IgD-negative memory B cell (primary cell): ENCODE data around the gene WDFY3. TPM values are rescaled to one million over a fixed set of nuclear protein-coding genes. Genes with fewer than 3 reads are reported as not detected.

Source experiments
- H3K27ac Mint-ChIP-seq, 3 donors: one replicate each; pipeline ENCODE4 v1.8.0; 2020 to 2022; ENCODE audit warnings: mild to moderate bottlenecking in 3 of 3, mixed read lengths in 3 of 3, moderate library complexity in 1 of 3
- H3K27me3 Mint-ChIP-seq: one replicate; pipeline ENCODE4 v1.8.0; 2021; ENCODE audit warnings: mixed read lengths
- H3K36me3 Mint-ChIP-seq: one replicate; pipeline ENCODE4 v1.8.0; 2020; ENCODE audit warnings: mild to moderate bottlenecking, mixed read lengths
- H3K4me1 Mint-ChIP-seq, 3 donors: one replicate each; pipeline ENCODE4 v1.8.0; 2020 to 2022; ENCODE audit warnings: mixed read lengths in 3 of 3, mild to moderate bottlenecking in 1 of 3
- H3K4me3 Mint-ChIP-seq, 4 donors: one replicate each; pipeline ENCODE4 v1.8.0; 2020 to 2022; ENCODE audit warnings: mild to moderate bottlenecking in 4 of 4, mixed read lengths in 4 of 4, moderate library complexity in 3 of 4
- H3K9me3 Mint-ChIP-seq, 3 donors: one replicate each; pipeline ENCODE4 v1.8.0; 2020 to 2021; ENCODE audit warnings: mixed read lengths in 3 of 3, mild to moderate bottlenecking in 1 of 3
- polyA plus RNA-seq: library from polyadenylated mRNA; unstranded; fragments of 300-500 nt; fragmentation: Illumina TruSeq; gene quantifications from one replicate; pipeline ENCODE4 v1.2.3, GENCODE V29; 2021

The WDFY3 gene
- polyA plus RNA-seq, 1 donor from 2014 or later = not detected

GRCh38 chr4:84727491-84727890, 239.0 kb downstream of the WDFY3 start:
- Mint-ChIP-seq H3K9me3 (no peaks in the 10 kb centered on the region), H3K4me1 (peaks cover 0 to 2% (median 0%) of the 10 kb centered on the region in 3 donors), H3K27ac (no peak overlapping the region), H3K36me3 (no peaks in the 10 kb centered on the region), H3K4me3 (no peak overlapping the region), H3K27me3 (no peaks in the 10 kb centered on the region)

GRCh38 chr4:84726356-84726755, 240.1 kb downstream of the WDFY3 start:
- Mint-ChIP-seq H3K9me3 (no peaks in the 10 kb centered on the region), H3K27me3 (no peaks in the 10 kb centered on the region), H3K36me3 (no peaks in the 10 kb centered on the region), H3K27ac (no peak overlapping the region), H3K4me3 (no peak overlapping the region), H3K4me1 (peaks cover 0 to 2% (median 0%) of the 10 kb centered on the region in 3 donors)

- Mint-ChIP-seq H3K27ac (no peak overlapping the region), H3K36me3 (no peaks in the 10 kb centered on the region), H3K4me3 (no peak overlapping the region), H3K27me3 (no peaks in the 10 kb centered on the region), H3K4me1 (peaks cover 0 to 2% (median 0%) of the 10 kb centered on the region in 3 donors), H3K9me3 (no peaks in the 10 kb centered on the region)
Observed at GRCh38 chr4:84722720-84723119, 243.8 kb downstream of the WDFY3 start.

- no peaks in the 10 kb centered on the region for H3K4me1 Mint-ChIP-seq
- no peaks in the 10 kb centered on the region for H3K27me3 Mint-ChIP-seq
- H3K27ac Mint-ChIP-seq = no peak overlapping the region
- H3K36me3 Mint-ChIP-seq = no peaks in the 10 kb centered on the region
- H3K9me3 Mint-ChIP-seq = no peaks in the 10 kb centered on the region
- H3K4me3 Mint-ChIP-seq = no peak overlapping the region
Observed at GRCh38 chr4:84719115-84719514, 247.4 kb downstream of the WDFY3 start.

- Mint-ChIP-seq H3K4me3 (no peak overlapping the region), H3K36me3 (no peaks in the 10 kb centered on the region), H3K9me3 (no peaks in the 10 kb centered on the region), H3K27ac (no peak overlapping the region), H3K27me3 (no peaks in the 10 kb centered on the region), H3K4me1 (no peaks in the 10 kb centered on the region)
Observed at GRCh38 chr4:84718699-84719098, 247.8 kb downstream of the WDFY3 start.

GRCh38 chr4:84710548-84710947, 255.9 kb downstream of the WDFY3 start:
- H3K36me3 Mint-ChIP-seq = no peaks in the 10 kb centered on the region
- peaks cover 2% of the 10 kb centered on the region for H3K27me3 Mint-ChIP-seq
- H3K4me3 Mint-ChIP-seq = no peak overlapping the region
- no peak overlapping the region for H3K27ac Mint-ChIP-seq
- H3K9me3 Mint-ChIP-seq = no peaks in the 10 kb centered on the region
- no peaks in the 10 kb centered on the region for H3K4me1 Mint-ChIP-seq

- H3K27ac Mint-ChIP-seq = no peak overlapping the region
- peaks cover 2% of the 10 kb centered on the region for H3K27me3 Mint-ChIP-seq
- no peaks in the 10 kb centered on the region for H3K4me1 Mint-ChIP-seq
- H3K36me3 Mint-ChIP-seq = no peaks in the 10 kb centered on the region
- no peaks in the 10 kb centered on the region for H3K9me3 Mint-ChIP-seq
- no peak overlapping the region for H3K4me3 Mint-ChIP-seq
Observed at GRCh38 chr4:84708406-84709135, 257.9 kb downstream of the WDFY3 start.

- H3K9me3 Mint-ChIP-seq = peaks cover 0 to 1% (median 0%) of the 10 kb centered on the region in 3 donors
- H3K4me3 Mint-ChIP-seq = no peak overlapping the region
- no peak overlapping the region for H3K27ac Mint-ChIP-seq
- H3K27me3 Mint-ChIP-seq = peaks cover 4% of the 10 kb centered on the region
- no peaks in the 10 kb centered on the region for H3K4me1 Mint-ChIP-seq
- no peaks in the 10 kb centered on the region for H3K36me3 Mint-ChIP-seq
Observed at GRCh38 chr4:84706286-84706685, 260.2 kb downstream of the WDFY3 start.

GRCh38 chr4:84699001-84699671, 267.4 kb downstream of the WDFY3 start:
- Mint-ChIP-seq H3K27ac (no peak overlapping the region), H3K36me3 (no peaks in the 10 kb centered on the region), H3K27me3 (peaks cover 7% of the 10 kb centered on the region), H3K4me3 (no peak overlapping the region), H3K9me3 (peaks cover 0 to 1% (median 0%) of the 10 kb centered on the region in 3 donors), H3K4me1 (peaks cover 0 to 2% (median 0%) of the 10 kb centered on the region in 3 donors)

- Mint-ChIP-seq H3K9me3 (no peaks in the 10 kb centered on the region), H3K4me3 (no peak overlapping the region), H3K27me3 (peaks cover 6% of the 10 kb centered on the region), H3K36me3 (no peaks in the 10 kb centered on the region), H3K4me1 (peaks cover 0 to 2% (median 0%) of the 10 kb centered on the region in 3 donors), H3K27ac (no peak overlapping the region)
Observed at GRCh38 chr4:84697615-84698201, 268.8 kb downstream of the WDFY3 start.

- no peaks in the 10 kb centered on the region for H3K9me3 Mint-ChIP-seq
- H3K4me1 Mint-ChIP-seq = peaks cover 0 to 2% (median 0%) of the 10 kb centered on the region in 3 donors
- no peak overlapping the region for H3K4me3 Mint-ChIP-seq
- no peak overlapping the region for H3K27ac Mint-ChIP-seq
- H3K36me3 Mint-ChIP-seq = no peaks in the 10 kb centered on the region
- peaks cover 6% of the 10 kb centered on the region for H3K27me3 Mint-ChIP-seq
Observed at GRCh38 chr4:84697159-84697558, 269.3 kb downstream of the WDFY3 start.

GRCh38 chr4:84691800-84692199, 274.7 kb downstream of the WDFY3 start:
- no peaks in the 10 kb centered on the region for H3K36me3 Mint-ChIP-seq
- H3K4me3 Mint-ChIP-seq = no peak overlapping the region
- no peaks in the 10 kb centered on the region for H3K9me3 Mint-ChIP-seq
- no peaks in the 10 kb centered on the region for H3K27me3 Mint-ChIP-seq
- peaks cover 0 to 1% (median 0%) of the 10 kb centered on the region in 3 donors for H3K4me1 Mint-ChIP-seq
- H3K27ac Mint-ChIP-seq = no peak overlapping the region

- H3K27ac Mint-ChIP-seq = no peak overlapping the region
- no peaks in the 10 kb centered on the region for H3K27me3 Mint-ChIP-seq
- no peaks in the 10 kb centered on the region for H3K36me3 Mint-ChIP-seq
- H3K9me3 Mint-ChIP-seq = no peaks in the 10 kb centered on the region
- H3K4me1 Mint-ChIP-seq = peaks cover 0 to 1% (median 0%) of the 10 kb centered on the region in 3 donors
- no peak overlapping the region for H3K4me3 Mint-ChIP-seq
Observed at GRCh38 chr4:84691170-84691691, 275.3 kb downstream of the WDFY3 start.

- Mint-ChIP-seq H3K27ac (no peak overlapping the region), H3K4me3 (no peak overlapping the region), H3K27me3 (no peaks in the 10 kb centered on the region), H3K36me3 (no peaks in the 10 kb centered on the region), H3K4me1 (peaks cover 0 to 1% (median 0%) of the 10 kb centered on the region in 3 donors), H3K9me3 (no peaks in the 10 kb centered on the region)
Observed at GRCh38 chr4:84690481-84690880, 276.0 kb downstream of the WDFY3 start.

- Mint-ChIP-seq H3K4me1 (peaks cover 0 to 1% (median 0%) of the 10 kb centered on the region in 3 donors), H3K27me3 (no peaks in the 10 kb centered on the region), H3K27ac (no peak overlapping the region), H3K9me3 (no peaks in the 10 kb centered on the region), H3K36me3 (no peaks in the 10 kb centered on the region), H3K4me3 (no peak overlapping the region)
Observed at GRCh38 chr4:84689197-84689596, 277.3 kb downstream of the WDFY3 start.
